Endothelial cell (in vitro differentiated cells): ENCODE measurements around the gene USP25. TPM values are rescaled to one million over a fixed set of nuclear protein-coding genes. Genes with fewer than 3 reads are reported as not detected.

ENCODE experiments used
- DNase-seq: peaks from one replicate; pipeline ENCODE4 v3.0.0; 2021; ENCODE audit warnings: low spot score
- H3K27ac Mint-ChIP-seq: one replicate; pipeline ENCODE4 v1.8.0; 2021; ENCODE audit warnings: mixed read lengths, inconsistent platforms; ENCODE audit not compliant: unreplicated experiment
- H3K27me3 Mint-ChIP-seq: one replicate; pipeline ENCODE4 v1.8.0; 2021; ENCODE audit warnings: mild to moderate bottlenecking, moderate library complexity, mixed read lengths, inconsistent platforms; ENCODE audit not compliant: unreplicated experiment
- H3K36me3 Mint-ChIP-seq: one replicate; pipeline ENCODE4 v1.8.0; 2021; ENCODE audit warnings: mild to moderate bottlenecking, low read depth, mixed read lengths, inconsistent platforms; ENCODE audit not compliant: unreplicated experiment
- H3K4me1 Mint-ChIP-seq: one replicate; pipeline ENCODE4 v1.8.0; 2021; ENCODE audit warnings: mild to moderate bottlenecking, mixed read lengths, inconsistent platforms; ENCODE audit not compliant: unreplicated experiment
- H3K4me3 Mint-ChIP-seq: one replicate; pipeline ENCODE4 v1.8.0; 2021; ENCODE audit warnings: mild to moderate bottlenecking, mixed read lengths, inconsistent platforms; ENCODE audit not compliant: unreplicated experiment
- H3K9me3 Mint-ChIP-seq: one replicate; pipeline ENCODE4 v1.8.0; 2021; ENCODE audit warnings: mixed read lengths, inconsistent platforms; ENCODE audit not compliant: unreplicated experiment
- total RNA-seq: library from RNA; stranded (reverse); fragmentation: NEBNext Ultra II Directional; extraction: Animal tissue kit (Norgen Biotek cat#: 25700); gene quantifications from one replicate; pipeline ENCODE4 v1.2.1, GENCODE V29; 2021; ENCODE audit not compliant: unreplicated experiment
- TF ChIP-seq, protein P1 (sequence below): fragments of 200-600 bp; sonication (generic); IDR thresholded peaks from one replicate; pipeline ENCODE4 v1.5.0; 2021; ENCODE audit warnings: antibody characterized with exemption; ENCODE audit not compliant: unreplicated experiment

USP25 gene
- total RNA-seq, 1 donor from 2014 or later = 38.0 TPM

DNA sequence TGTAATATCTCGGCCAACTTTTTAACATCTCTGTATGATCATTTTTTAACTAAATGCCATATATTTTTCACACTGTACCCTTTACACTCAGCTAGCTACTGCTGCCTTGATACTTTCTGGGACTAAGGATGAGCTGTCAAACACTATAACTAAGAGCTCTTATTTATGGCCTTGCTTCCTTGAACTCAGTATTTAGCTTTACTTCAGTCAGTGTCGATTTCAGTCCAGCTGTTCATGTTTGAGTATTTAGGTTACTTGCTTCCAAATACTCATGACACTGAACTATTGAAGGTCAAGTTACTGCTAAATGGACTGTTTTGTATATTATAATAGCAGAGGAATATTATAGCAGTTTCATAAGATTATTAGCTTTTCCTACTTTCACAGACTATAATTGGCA lies 25.9 kb upstream of the USP25 start:
- Mint-ChIP-seq H3K27me3 (peaks cover 1% of the 10 kb centered on the region), H3K9me3 (no peaks in the 10 kb centered on the region), H3K4me1 (no peaks in the 10 kb centered on the region), H3K27ac (no peak overlapping the region), H3K4me3 (no peak overlapping the region), H3K36me3 (no peaks in the 10 kb centered on the region)
- TF ChIP-seq, protein P1, sequence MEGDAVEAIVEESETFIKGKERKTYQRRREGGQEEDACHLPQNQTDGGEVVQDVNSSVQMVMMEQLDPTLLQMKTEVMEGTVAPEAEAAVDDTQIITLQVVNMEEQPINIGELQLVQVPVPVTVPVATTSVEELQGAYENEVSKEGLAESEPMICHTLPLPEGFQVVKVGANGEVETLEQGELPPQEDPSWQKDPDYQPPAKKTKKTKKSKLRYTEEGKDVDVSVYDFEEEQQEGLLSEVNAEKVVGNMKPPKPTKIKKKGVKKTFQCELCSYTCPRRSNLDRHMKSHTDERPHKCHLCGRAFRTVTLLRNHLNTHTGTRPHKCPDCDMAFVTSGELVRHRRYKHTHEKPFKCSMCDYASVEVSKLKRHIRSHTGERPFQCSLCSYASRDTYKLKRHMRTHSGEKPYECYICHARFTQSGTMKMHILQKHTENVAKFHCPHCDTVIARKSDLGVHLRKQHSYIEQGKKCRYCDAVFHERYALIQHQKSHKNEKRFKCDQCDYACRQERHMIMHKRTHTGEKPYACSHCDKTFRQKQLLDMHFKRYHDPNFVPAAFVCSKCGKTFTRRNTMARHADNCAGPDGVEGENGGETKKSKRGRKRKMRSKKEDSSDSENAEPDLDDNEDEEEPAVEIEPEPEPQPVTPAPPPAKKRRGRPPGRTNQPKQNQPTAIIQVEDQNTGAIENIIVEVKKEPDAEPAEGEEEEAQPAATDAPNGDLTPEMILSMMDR = no peak
- DNase-seq = no peak

DNA sequence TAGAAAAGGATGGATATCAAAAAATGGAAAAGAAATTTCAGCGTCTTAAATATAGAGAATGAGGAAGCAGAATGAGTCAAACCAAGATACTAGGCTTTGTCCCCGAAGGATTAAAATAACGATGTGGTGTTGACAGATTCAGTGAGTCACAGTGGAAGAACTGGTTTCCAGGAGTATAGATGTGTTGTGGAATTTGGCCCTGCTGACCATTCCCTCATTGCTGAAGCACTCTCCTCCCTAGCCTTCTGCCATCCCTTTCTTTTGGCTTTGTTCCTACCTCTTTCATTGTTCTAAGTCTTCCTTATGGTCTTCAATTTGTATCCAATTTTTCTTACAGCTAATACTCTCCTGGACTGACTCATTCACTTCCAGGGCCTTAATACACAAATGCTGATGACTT lies 23.1 kb upstream of the USP25 start:
- H3K4me1 Mint-ChIP-seq = no peaks in the 10 kb centered on the region
- no peak overlapping the region for H3K27ac Mint-ChIP-seq
- no peak for DNase-seq
- no peak overlapping the region for H3K4me3 Mint-ChIP-seq
- no peaks in the 10 kb centered on the region for H3K36me3 Mint-ChIP-seq
- H3K9me3 Mint-ChIP-seq = no peaks in the 10 kb centered on the region
- H3K27me3 Mint-ChIP-seq = no peaks in the 10 kb centered on the region
- TF ChIP-seq, protein P1 = no peak

DNA sequence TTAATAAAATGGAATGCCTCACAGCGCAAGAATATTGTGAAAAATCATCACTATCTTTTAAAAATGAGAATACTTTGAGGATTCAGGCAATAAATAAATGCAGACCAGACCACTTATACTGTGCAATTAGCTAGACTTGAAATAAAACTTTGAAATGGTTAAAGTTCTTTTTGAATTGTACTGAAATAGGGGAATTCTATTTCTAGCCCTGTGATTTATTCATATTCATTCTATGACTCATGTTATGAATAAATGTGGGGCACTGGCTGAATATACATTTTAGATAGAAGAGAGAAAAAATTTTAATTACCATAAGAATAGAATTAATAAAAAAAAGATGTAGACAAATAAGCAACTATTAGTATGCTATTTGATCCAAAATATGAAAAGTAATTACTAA lies 16.4 kb upstream of the USP25 start:
- Mint-ChIP-seq H3K27me3 (no peaks in the 10 kb centered on the region), H3K36me3 (no peaks in the 10 kb centered on the region), H3K4me3 (no peak overlapping the region), H3K27ac (no peak overlapping the region), H3K4me1 (no peaks in the 10 kb centered on the region), H3K9me3 (no peaks in the 10 kb centered on the region)
- TF ChIP-seq, protein P1 = no peak
- no peak for DNase-seq

DNA sequence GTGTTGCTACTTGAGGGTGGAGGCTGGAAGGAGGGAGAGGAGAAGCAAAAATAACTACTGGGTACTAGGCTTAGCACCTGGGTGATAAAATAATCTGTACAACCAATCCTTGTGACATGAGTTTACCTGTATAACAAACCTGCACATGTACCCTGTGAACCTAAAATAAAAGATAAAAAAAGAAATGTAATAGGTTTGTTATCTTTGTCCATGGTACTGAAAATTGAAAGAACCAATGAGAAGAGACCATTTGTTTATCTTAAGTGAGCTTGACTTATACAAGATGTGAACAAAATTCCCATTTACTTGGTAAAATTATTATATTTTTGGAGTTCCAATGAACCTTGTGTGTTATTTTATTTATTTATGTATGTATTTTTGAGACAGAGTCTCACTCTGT lies 11.1 kb upstream of the USP25 start:
- no peaks in the 10 kb centered on the region for H3K9me3 Mint-ChIP-seq
- no peaks in the 10 kb centered on the region for H3K4me1 Mint-ChIP-seq
- H3K27ac Mint-ChIP-seq = no peak overlapping the region
- no peak for DNase-seq
- H3K4me3 Mint-ChIP-seq = no peak overlapping the region
- TF ChIP-seq, protein P1 = no peak
- H3K36me3 Mint-ChIP-seq = no peaks in the 10 kb centered on the region
- no peaks in the 10 kb centered on the region for H3K27me3 Mint-ChIP-seq

DNA sequence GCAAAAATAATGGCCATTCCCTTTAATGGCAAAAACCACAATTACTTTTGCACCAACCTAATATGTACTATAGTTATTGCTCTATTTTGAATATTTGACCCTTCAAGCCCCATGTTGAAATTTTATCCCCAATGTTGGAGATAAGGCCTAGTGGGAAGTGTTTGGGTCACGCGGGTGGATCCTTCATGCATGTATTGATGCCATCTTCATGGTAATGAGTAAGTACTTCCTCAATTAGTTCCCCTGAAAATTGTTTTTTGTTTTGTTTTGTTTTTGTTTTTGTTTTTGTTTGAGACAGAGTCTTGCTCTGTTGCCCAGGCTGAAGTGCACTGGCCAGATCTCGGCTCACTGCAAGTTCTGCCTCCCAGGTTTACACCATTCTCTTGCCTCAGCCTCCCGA lies 9.8 kb upstream of the USP25 start:
- no peak for DNase-seq
- no peaks in the 10 kb centered on the region for H3K9me3 Mint-ChIP-seq
- no peaks in the 10 kb centered on the region for H3K4me1 Mint-ChIP-seq
- no peaks in the 10 kb centered on the region for H3K36me3 Mint-ChIP-seq
- H3K4me3 Mint-ChIP-seq = no peak overlapping the region
- H3K27me3 Mint-ChIP-seq = no peaks in the 10 kb centered on the region
- no peak overlapping the region for H3K27ac Mint-ChIP-seq
- TF ChIP-seq, protein P1 = no peak
